Activated CD8-positive, alpha-beta memory T cell treated with anti-CD3 and anti-CD28 coated beads, Interleukin-2, amount 10 ng/mL, durations not matched to agents 7 days and 5 days (primary cell): Measurements from ENCODE around the gene DIAPH2. TPM values are rescaled to one million over a fixed set of nuclear protein-coding genes. Genes with fewer than 3 reads are reported as not detected.
"Not testable (repeated sequence)": the region's sequence is repeated elsewhere in the genome, so short reads cannot be mapped to it uniquely, and the experiment has no call there.

Experiments
- ATAC-seq: fragments of 150-1000 bp; cut with Tn5 transposase; one replicate; pipeline ENCODE4 v1.10.0; 2021; ENCODE audit warnings: moderate library complexity
- CTCF ChIA-PET: fragments of 350-600 bp; sonication (Branson Sonifier 250); formaldehyde crosslinking; loops from one replicate; lab custom pipeline; 2021; ENCODE audit warnings: antibody characterized with exemption; lab: Charles Lee
- DNase-seq: peaks from one replicate; pipeline ENCODE4 v3.0.0-alpha.2; 2020
- H3K27ac Mint-ChIP-seq: one replicate; pipeline ENCODE4 v1.8.0; 2021; ENCODE audit warnings: mild to moderate bottlenecking, mixed read lengths
- H3K27me3 Mint-ChIP-seq: one replicate; pipeline ENCODE4 v1.8.0; 2021; ENCODE audit warnings: mixed read lengths
- H3K36me3 Mint-ChIP-seq: one replicate; pipeline ENCODE4 v1.8.0; 2021; ENCODE audit warnings: mild to moderate bottlenecking, mixed read lengths
- H3K4me1 Mint-ChIP-seq: one replicate; pipeline ENCODE4 v1.8.0; 2021; ENCODE audit warnings: mixed read lengths
- H3K4me3 Mint-ChIP-seq: one replicate; pipeline ENCODE4 v1.8.0; 2021; ENCODE audit warnings: mild to moderate bottlenecking, moderate library complexity, mixed read lengths
- H3K9me3 Mint-ChIP-seq: one replicate; pipeline ENCODE4 v1.8.0; 2022; ENCODE audit warnings: low read depth, mixed read lengths
- total RNA-seq, 2 experiments: library from RNA; stranded (reverse); gene quantifications; one replicate each; pipeline ENCODE4 v1.2.3, GENCODE V29; 2021

The DIAPH2 gene
- total RNA-seq, 2 experiments from 2014 or later = 7.9 to 14.4 TPM

DNA sequence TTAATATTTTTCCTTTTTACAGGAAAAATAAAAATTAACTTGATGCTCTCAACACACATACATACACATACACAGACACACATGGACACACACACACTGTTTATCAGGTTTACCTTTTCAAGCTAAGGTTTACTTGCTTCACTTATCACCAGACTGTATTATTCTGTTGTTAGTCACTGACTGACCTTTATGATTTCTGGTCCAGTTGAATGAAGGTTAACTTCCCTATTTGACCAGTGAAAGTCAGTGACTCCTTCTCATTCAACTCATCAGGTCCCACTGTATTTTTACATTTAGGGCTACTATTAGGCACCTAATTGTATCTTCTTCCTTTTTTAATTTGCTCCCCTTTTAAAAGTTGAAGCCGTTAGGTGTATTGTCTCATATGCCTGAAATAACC, 16.0 kb downstream of the DIAPH2 start:
- H3K27me3 Mint-ChIP-seq = no peaks in the 10 kb centered on the region
- H3K36me3 Mint-ChIP-seq = peaks cover 8% of the 10 kb centered on the region
- CTCF ChIA-PET = no interaction called here
- peaks cover 3% of the 10 kb centered on the region for H3K4me1 Mint-ChIP-seq
- H3K9me3 Mint-ChIP-seq = no peaks in the 10 kb centered on the region
- H3K4me3 Mint-ChIP-seq = no peak overlapping the region
- ATAC-seq (no peak), DNase-seq (no peak)
- H3K27ac Mint-ChIP-seq = no peak overlapping the region

DNA sequence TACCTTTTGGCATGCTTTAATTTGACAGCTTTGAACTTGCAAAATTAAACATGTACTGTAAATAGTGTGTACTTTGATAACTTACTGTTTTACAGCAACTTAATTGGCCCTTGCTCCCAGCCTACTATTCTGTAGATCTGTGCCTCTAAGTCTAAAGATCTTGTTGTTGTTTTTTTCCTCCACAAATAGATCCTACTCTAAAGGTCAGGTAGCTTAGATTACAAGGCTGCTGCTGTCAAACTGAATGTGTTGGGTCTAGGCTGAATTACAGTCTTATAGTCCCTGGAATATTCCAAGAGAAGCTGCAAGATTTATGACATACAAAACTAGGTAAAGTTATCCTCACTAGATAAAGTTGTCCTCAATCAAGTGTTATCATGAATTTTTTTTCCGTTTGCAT, 18.7 kb downstream of the DIAPH2 start:
- Mint-ChIP-seq H3K27me3 (no peaks in the 10 kb centered on the region), H3K9me3 (no peaks in the 10 kb centered on the region), H3K27ac (no peak overlapping the region), H3K36me3 (peaks cover 12% of the 10 kb centered on the region), H3K4me3 (no peak overlapping the region), H3K4me1 (peaks cover 3% of the 10 kb centered on the region)
- DNase-seq (no peak), ATAC-seq (no peak)
- CTCF ChIA-PET = no interaction called here

DNA sequence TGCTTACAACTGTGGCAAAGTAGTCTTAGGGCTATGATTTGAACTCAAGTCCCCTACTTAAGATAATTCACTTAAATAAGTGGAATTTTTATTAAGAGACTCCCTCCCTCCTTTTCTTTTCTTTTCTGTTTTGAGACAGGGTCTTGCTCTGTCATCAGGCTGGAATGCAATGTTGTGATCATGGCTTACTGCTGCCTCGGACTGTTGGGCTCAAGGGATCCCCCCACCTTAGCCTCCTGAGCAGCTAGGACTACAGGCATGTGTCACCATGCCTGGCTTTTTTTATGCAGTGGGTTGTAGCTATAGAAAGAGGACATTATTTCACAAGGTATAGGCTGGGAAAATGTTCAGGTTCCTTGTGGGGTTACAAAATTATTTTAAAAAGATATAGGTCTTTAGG, 19.2 kb downstream of the DIAPH2 start:
- H3K36me3 Mint-ChIP-seq = peaks cover 12% of the 10 kb centered on the region
- CTCF ChIA-PET = no interaction called here
- no peak overlapping the region for H3K4me3 Mint-ChIP-seq
- H3K27me3 Mint-ChIP-seq = no peaks in the 10 kb centered on the region
- H3K9me3 Mint-ChIP-seq = no peaks in the 10 kb centered on the region
- ATAC-seq (no peak), DNase-seq (no peak)
- H3K4me1 Mint-ChIP-seq = peaks cover 3% of the 10 kb centered on the region
- H3K27ac Mint-ChIP-seq = no peak overlapping the region

DNA sequence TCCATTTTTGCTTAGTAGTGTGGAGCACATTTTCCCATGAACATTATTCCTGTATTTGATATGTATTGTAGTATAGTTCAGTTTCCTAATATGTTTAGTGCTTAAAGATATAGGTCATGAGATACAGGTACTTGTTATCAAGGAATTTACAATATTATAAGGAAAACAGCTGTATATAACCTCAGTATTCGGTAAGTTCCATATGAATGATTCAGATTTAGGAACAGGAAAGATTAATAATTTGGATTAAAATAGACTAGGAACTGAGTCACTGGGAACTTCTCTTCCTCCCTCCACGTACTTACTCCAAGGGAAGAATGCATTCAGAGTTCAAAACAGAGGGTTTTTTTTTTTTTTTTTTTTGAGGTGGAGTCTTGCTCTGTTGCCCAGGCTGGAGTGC, 20.0 kb downstream of the DIAPH2 start:
- CTCF ChIA-PET = no interaction called here
- Mint-ChIP-seq H3K36me3 (peaks cover 11% of the 10 kb centered on the region), H3K4me1 (peaks cover 3% of the 10 kb centered on the region), H3K27ac (no peak overlapping the region), H3K4me3 (no peak overlapping the region), H3K9me3 (no peaks in the 10 kb centered on the region), H3K27me3 (no peaks in the 10 kb centered on the region)
- DNase-seq (no peak), ATAC-seq (no peak)

DNA sequence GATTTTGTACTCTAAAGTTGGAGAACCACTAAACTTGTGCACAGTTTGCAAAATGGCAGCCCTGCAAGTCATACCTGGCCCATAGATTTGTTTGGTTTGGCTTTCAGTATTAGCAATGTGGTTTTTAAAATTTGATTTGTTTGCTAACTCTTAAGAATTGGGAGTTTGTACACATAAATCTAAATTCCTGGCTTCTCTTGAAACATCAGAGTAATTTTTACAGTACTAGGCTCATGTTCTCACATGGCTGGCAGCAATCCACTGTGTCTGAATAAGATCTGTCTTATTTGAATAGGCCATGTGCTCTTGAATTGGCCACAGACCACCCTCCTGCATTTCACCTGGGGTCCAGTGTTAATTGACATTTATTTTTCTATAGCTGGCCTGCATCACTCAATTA, 21.3 kb downstream of the DIAPH2 start:
- H3K4me3 Mint-ChIP-seq = no peak overlapping the region
- H3K27ac Mint-ChIP-seq = no peak overlapping the region
- ATAC-seq = no peak
- no peak for DNase-seq
- no peaks in the 10 kb centered on the region for H3K27me3 Mint-ChIP-seq
- H3K4me1 Mint-ChIP-seq = peaks cover 3% of the 10 kb centered on the region
- peaks cover 7% of the 10 kb centered on the region for H3K36me3 Mint-ChIP-seq
- CTCF ChIA-PET = no interaction called here
- H3K9me3 Mint-ChIP-seq = no peaks in the 10 kb centered on the region

- no peaks in the 10 kb centered on the region for H3K27me3 Mint-ChIP-seq
- ATAC-seq = no peak
- no peak overlapping the region for H3K27ac Mint-ChIP-seq
- no peaks in the 10 kb centered on the region for H3K9me3 Mint-ChIP-seq
- H3K4me1 Mint-ChIP-seq = peaks cover 3% of the 10 kb centered on the region
- H3K36me3 Mint-ChIP-seq = peaks cover 7% of the 10 kb centered on the region
- H3K4me3 Mint-ChIP-seq = no peak overlapping the region
- CTCF ChIA-PET = no interaction called here
- DNase-seq = no peak
Measured at GRCh38 chrX:96707804-96708203, 23.2 kb downstream of the DIAPH2 start.

- Mint-ChIP-seq H3K27ac (no peak overlapping the region), H3K27me3 (no peaks in the 10 kb centered on the region), H3K9me3 (no peaks in the 10 kb centered on the region), H3K36me3 (peaks cover 6% of the 10 kb centered on the region), H3K4me3 (no peak overlapping the region), H3K4me1 (no peaks in the 10 kb centered on the region)
- CTCF ChIA-PET = no interaction called here
- ATAC-seq (no peak), DNase-seq (no peak)
Measured at GRCh38 chrX:96710031-96710430, 25.4 kb downstream of the DIAPH2 start.

DNA sequence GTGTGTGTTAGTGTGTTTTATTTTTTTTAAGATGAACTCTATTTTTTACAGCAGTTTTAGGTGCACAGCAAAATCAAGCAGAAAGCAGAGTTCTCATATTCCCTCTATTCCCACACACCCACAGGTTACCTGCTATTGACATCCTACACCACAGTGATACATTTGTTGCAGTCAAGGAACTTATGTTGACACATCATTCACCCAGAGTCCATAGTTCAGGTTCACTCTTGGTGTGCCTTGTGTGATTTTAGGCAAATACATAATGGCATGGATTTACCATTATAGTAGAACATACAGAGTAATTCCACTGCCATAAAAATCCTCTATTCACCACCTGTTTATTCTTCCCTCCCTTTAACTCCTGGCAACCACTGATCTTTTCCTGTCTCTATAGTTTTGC, 28.7 kb downstream of the DIAPH2 start:
- CTCF ChIA-PET = no interaction called here
- ATAC-seq = no peak
- no peaks in the 10 kb centered on the region for H3K27me3 Mint-ChIP-seq

GRCh38 chrX:96714393-96714792, 29.8 kb downstream of the DIAPH2 start:
- ATAC-seq, H3K4me3 Mint-ChIP-seq, H3K27ac Mint-ChIP-seq, H3K9me3 Mint-ChIP-seq, H3K36me3 Mint-ChIP-seq, H3K4me1 Mint-ChIP-seq, CTCF ChIA-PET, H3K27me3 Mint-ChIP-seq, DNase-seq: not testable (repeated sequence)

More for the DNA sequence above, 28.7 kb downstream of the DIAPH2 start:
- H3K36me3 Mint-ChIP-seq = peaks cover 4% of the 10 kb centered on the region
- no peak for DNase-seq
- H3K4me1 Mint-ChIP-seq = no peaks in the 10 kb centered on the region
- no peak overlapping the region for H3K4me3 Mint-ChIP-seq
- H3K9me3 Mint-ChIP-seq = no peaks in the 10 kb centered on the region
- no peak overlapping the region for H3K27ac Mint-ChIP-seq

DNA sequence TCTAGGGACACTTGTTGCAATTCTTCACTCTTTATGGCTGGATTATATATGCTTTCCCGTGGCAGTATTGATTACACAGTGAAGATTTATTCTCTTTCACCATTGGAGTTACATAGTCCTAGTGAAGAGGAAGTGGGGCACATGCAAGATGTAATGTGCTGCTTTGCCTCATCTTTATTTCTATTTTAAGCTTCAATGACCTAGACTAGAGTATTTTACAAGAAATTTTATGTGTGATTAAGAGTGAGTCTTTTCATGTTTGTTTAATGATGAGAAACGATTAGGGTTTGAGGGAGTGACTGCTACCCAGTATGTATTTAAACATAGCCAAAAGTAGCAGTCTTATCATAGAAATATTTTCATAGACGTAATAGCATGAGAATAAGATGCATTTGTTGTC, 30.8 kb downstream of the DIAPH2 start:
- CTCF ChIA-PET = no interaction called here
- H3K4me3 Mint-ChIP-seq = no peak overlapping the region
- no peak overlapping the region for H3K27ac Mint-ChIP-seq
- H3K36me3 Mint-ChIP-seq = peaks cover 4% of the 10 kb centered on the region
- ATAC-seq (no peak), DNase-seq (no peak)
- no peaks in the 10 kb centered on the region for H3K4me1 Mint-ChIP-seq
- no peaks in the 10 kb centered on the region for H3K9me3 Mint-ChIP-seq
- no peaks in the 10 kb centered on the region for H3K27me3 Mint-ChIP-seq

- DNase-seq (no peak), ATAC-seq (no peak)
- CTCF ChIA-PET = no interaction called here
- H3K36me3 Mint-ChIP-seq = peaks cover 2% of the 10 kb centered on the region
- H3K4me1 Mint-ChIP-seq = peaks cover 2% of the 10 kb centered on the region
- H3K9me3 Mint-ChIP-seq = no peaks in the 10 kb centered on the region
- H3K27me3 Mint-ChIP-seq = no peaks in the 10 kb centered on the region
- H3K27ac Mint-ChIP-seq = no peak overlapping the region
- no peak overlapping the region for H3K4me3 Mint-ChIP-seq
Measured at GRCh38 chrX:96719161-96719875, 34.7 kb downstream of the DIAPH2 start.

GRCh38 chrX:96721354-96721753, 36.7 kb downstream of the DIAPH2 start:
- CTCF ChIA-PET = no interaction called here
- no peak overlapping the region for H3K27ac Mint-ChIP-seq
- peaks cover 6% of the 10 kb centered on the region for H3K36me3 Mint-ChIP-seq
- no peak overlapping the region for H3K4me3 Mint-ChIP-seq
- ATAC-seq = no peak
- no peaks in the 10 kb centered on the region for H3K27me3 Mint-ChIP-seq
- H3K4me1 Mint-ChIP-seq = peaks cover 4% of the 10 kb centered on the region
- no peak for DNase-seq
- H3K9me3 Mint-ChIP-seq = no peaks in the 10 kb centered on the region

GRCh38 chrX:96722781-96723180, 38.1 kb downstream of the DIAPH2 start:
- CTCF ChIA-PET = no interaction called here
- H3K36me3 Mint-ChIP-seq = peaks cover 6% of the 10 kb centered on the region
- no peaks in the 10 kb centered on the region for H3K9me3 Mint-ChIP-seq
- H3K4me1 Mint-ChIP-seq = peaks cover 12% of the 10 kb centered on the region
- no peak overlapping the region for H3K4me3 Mint-ChIP-seq
- no peak overlapping the region for H3K27ac Mint-ChIP-seq
- DNase-seq = no peak
- no peak for ATAC-seq
- no peaks in the 10 kb centered on the region for H3K27me3 Mint-ChIP-seq

DNA sequence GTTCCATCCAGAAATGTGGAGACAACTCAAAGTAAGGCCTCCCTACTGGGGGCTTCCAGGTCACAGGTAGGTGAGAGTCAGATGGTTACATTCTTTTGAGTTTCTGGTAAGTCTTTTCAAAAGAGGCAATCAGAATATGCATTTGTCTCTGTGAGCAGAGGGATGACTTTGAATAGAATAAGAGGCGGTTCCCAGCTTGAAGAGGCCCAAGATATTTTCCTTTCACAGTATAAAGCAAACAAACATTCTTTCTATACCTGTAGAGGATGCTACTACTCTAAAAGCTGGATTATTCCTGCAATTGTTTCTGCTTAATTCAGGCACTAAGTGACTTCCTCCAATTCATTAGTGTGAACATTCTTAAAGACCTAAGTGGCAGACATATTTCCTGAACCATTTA, 44.4 kb downstream of the DIAPH2 start:
- no peak overlapping the region for H3K27ac Mint-ChIP-seq

More for the DNA sequence above, 44.4 kb downstream of the DIAPH2 start:
- H3K27me3 Mint-ChIP-seq = no peaks in the 10 kb centered on the region
- peaks cover 9% of the 10 kb centered on the region for H3K4me1 Mint-ChIP-seq
- no peak for ATAC-seq
- CTCF ChIA-PET = no interaction called here
- no peaks in the 10 kb centered on the region for H3K9me3 Mint-ChIP-seq
- peaks cover 5% of the 10 kb centered on the region for H3K36me3 Mint-ChIP-seq
- no peak overlapping the region for H3K4me3 Mint-ChIP-seq
- DNase-seq = no peak
